Spleen (tissue), 11 donors: Measurements from ENCODE around the gene TNS2. TPM values are rescaled to one million over a fixed set of nuclear protein-coding genes. Genes with fewer than 3 reads are reported as not detected.
"Not testable (repeated sequence)": the region's sequence is repeated elsewhere in the genome, so short reads cannot be mapped to it uniquely, and the experiment has no call there.

ENCODE experiments used
- DNase-seq: peaks from one replicate; pipeline ENCODE4 v3.0.0-alpha.2; 2020
- H3K27ac ChIP-seq, 8 donors: fragments of 200-600 bp; sonication (generic) in 7 of 8; 1 replicate in 4 of 8; 2 replicates in 4 of 8; pipeline versions ENCODE4 v1.5.0 to v1.8.0; 2016 to 2021; ENCODE audit warnings: inconsistent platforms in 4 of 8, mild to moderate bottlenecking in 4 of 8, moderate library complexity in 1 of 8
- H3K27me3 ChIP-seq, 7 donors: fragments of 200-600 bp; sonication (generic) in 6 of 7; replicated peaks in 1 of 7; 1 replicate in 4 of 7; 2 replicates in 3 of 7; pipeline versions ENCODE4 v1.5.0 to v1.8.0; 2016 to 2021; ENCODE audit warnings: inconsistent platforms in 3 of 7, mild to moderate bottlenecking in 1 of 7
- H3K36me3 ChIP-seq, 6 donors: fragments of 200-600 bp; sonication (generic) in 5 of 6; 1 replicate in 4 of 6; 2 replicates in 2 of 6; pipeline versions ENCODE4 v1.5.0 to v1.8.0; 2016 to 2021; ENCODE audit warnings: inconsistent platforms in 2 of 6
- H3K4me1 ChIP-seq, 6 donors: fragments of 200-600 bp; sonication (generic) in 5 of 6; 1 replicate in 3 of 6; 2 replicates in 3 of 6; pipeline versions ENCODE4 v1.5.0 to v1.8.0; 2016 to 2021; ENCODE audit warnings: inconsistent platforms in 3 of 6
- H3K4me3 ChIP-seq, 8 donors: fragments of 200-600 bp; sonication (generic) in 7 of 8; 1 replicate in 4 of 8; 2 replicates in 4 of 8; pipeline versions ENCODE4 v1.5.0 to v1.8.0; 2016 to 2021; ENCODE audit warnings: inconsistent platforms in 4 of 8, mild to moderate bottlenecking in 4 of 8, moderate library complexity in 2 of 8
- H3K9me3 ChIP-seq, 8 donors: fragments of 200-600 bp; sonication (generic) in 7 of 8; 1 replicate in 4 of 8; 2 replicates in 4 of 8; pipeline versions ENCODE4 v1.5.0 to v1.8.0; 2016 to 2021; ENCODE audit warnings: inconsistent platforms in 4 of 8
- CTCF ChIP-seq, 11 experiments: fragments of 200-600 bp in 7 of 11; fragments of 450-650 bp in 4 of 11; sonication (generic) in 4 of 11; IDR thresholded peaks in 8 of 11; conservative IDR thresholded peaks in 3 of 11; 1 replicate in 7 of 11; 2 replicates in 4 of 11; pipeline versions ENCODE4 v1.4.0 to v1.8.0; 2016 to 2021; ENCODE audit warnings: antibody characterized with exemption in 11 of 11, inconsistent platforms in 4 of 11, mild to moderate bottlenecking in 1 of 11
- POLR2A ChIP-seq, 3 donors: fragments of 450-650 bp; IDR thresholded peaks; one replicate each; pipeline ENCODE4 v1.5.1; 2017; ENCODE audit warnings: antibody characterized with exemption in 3 of 3, mild to moderate bottlenecking in 1 of 3
- POLR2AphosphoS5 ChIP-seq, 3 donors: sonication (generic); formaldehyde crosslinking; IDR thresholded peaks; one replicate each; pipeline ENCODE4 v1.5.1; 2017; ENCODE audit warnings: antibody characterized with exemption in 3 of 3
- WGBS, 5 donors: extraction: QIAGEN DNeasy Blood & Tissue Kit in 3 of 5; methylation state at CpG; one replicate each; pipeline versions ENCODE4 v1.1.5 to v1.1.7; 2013 to 2018; 5-methylcytosine and 5-hydroxymethylcytosine counted together
- intact Hi-C: fragments of 100-400 bp; cut with DNase I; formaldehyde crosslinking; loops from one replicate; pipeline ENCODE4 v1.15.0; 2023; ENCODE audit warnings: low total_unique reads
- polyA plus RNA-seq, 3 donors: library from polyadenylated mRNA; stranded (reverse); fragments of 200-250 nt; gene quantifications; one replicate each; pipeline ENCODE4 v1.2.1, GENCODE V29; 2013
- total RNA-seq, 7 donors: library from RNA; depleted of rRNA in 3 of 7; stranded (reverse); fragments of >200 nt in 3 of 7; fragmentation: NEBNext Ultra II Directional in 4 of 7; extraction: Animal tissue kit (Norgen Biotek cat#: 25700) in 4 of 7; gene quantifications; one replicate each; pipeline versions ENCODE4 v1.1.0 to v1.2.1, GENCODE V29; 2016 to 2021
- donor health status: healthy with polysubstance abuse.
- donor health status: DM: no; HTN: no; CAD: no; lungs with moderate emphysema.
- donor health status: DM: no; HTN: no; CAD: no.
- donor health status: Bipolar disorder and iron deficiency.
- donor health status: healthy.
- donor health status: DM: no; HTN: no; CAD: no.
- donor health status: DM: yes; HTN: yes; CAD: no.

The TNS2 gene
- total and polyA plus RNA-seq, 10 donors = 36.6 to 301 (median 162) TPM

- peaks cover 20 to 68% (median 40%) of the 10 kb centered on the region in 6 donors for H3K4me1 ChIP-seq
- no peaks in the 10 kb centered on the region for H3K27me3 ChIP-seq
- H3K27ac ChIP-seq = no peak overlapping the region
- peaks cover 0 to 88% (median 42%) of the 10 kb centered on the region in 6 donors for H3K36me3 ChIP-seq
- intact Hi-C loops = no loop called here
- no peak overlapping the region for H3K4me3 ChIP-seq
- no peak for DNase-seq
- 70 to 82% (median 78%) methylated on average over 2 of the region's 2 CpGs for WGBS, 5 donors
- no peaks in the 10 kb centered on the region for H3K9me3 ChIP-seq
- TF ChIP-seq POLR2A (IDR thresholded peaks at IDR 0.05) (no peak), POLR2AphosphoS5 (IDR thresholded peaks at IDR 0.05) (no peak), CTCF (IDR thresholded peaks at IDR 0.05 in 8 of 11, conservative IDR thresholded peaks at IDR 0.05 in 3 of 11) (no peak)
These were observed 35.2 kb upstream of the TNS2 start for GRCh38 chr12:53014709-53015108.

- Histone ChIP-seq H3K27ac (no peak overlapping the region), H3K4me1 (no peaks in the 10 kb centered on the region), H3K4me3 (no peak overlapping the region), H3K27me3 (no peaks in the 10 kb centered on the region), H3K9me3 (no peaks in the 10 kb centered on the region), H3K36me3 (peaks cover 12 to 100% (median 96%) of the 10 kb centered on the region in 6 donors)
- 85 to 91% (median 89%) methylated on average over 3 of the region's 3 CpGs for WGBS, 5 donors
- DNase-seq = no peak
- TF ChIP-seq POLR2A (IDR thresholded peaks at IDR 0.05) = no peak
- TF ChIP-seq POLR2AphosphoS5 (IDR thresholded peaks at IDR 0.05) = no peak
- no peak for TF ChIP-seq CTCF (IDR thresholded peaks at IDR 0.05 in 8 of 11, conservative IDR thresholded peaks at IDR 0.05 in 3 of 11)
- intact Hi-C loops = no loop called here
These were observed 24.6 kb upstream of the TNS2 start for GRCh38 chr12:53025250-53025649.

GRCh38 chr12:53027014-53027413, 22.9 kb upstream of the TNS2 start:
- not testable (repeated sequence) for H3K27me3 ChIP-seq

GRCh38 chr12:53031616-53032015, 18.2 kb upstream of the TNS2 start:
- Histone ChIP-seq H3K27me3 (no peaks in the 10 kb centered on the region), H3K36me3 (peaks cover 14 to 100% (median 95%) of the 10 kb centered on the region in 6 donors), H3K4me3 (no peak overlapping the region), H3K4me1 (peaks cover 0 to 15% (median 4%) of the 10 kb centered on the region in 6 donors), H3K27ac (no peak overlapping the region), H3K9me3 (no peaks in the 10 kb centered on the region)
- TF ChIP-seq CTCF (IDR thresholded peaks at IDR 0.05 in 8 of 11, conservative IDR thresholded peaks at IDR 0.05 in 3 of 11) (no peak), POLR2AphosphoS5 (IDR thresholded peaks at IDR 0.05) (no peak), POLR2A (IDR thresholded peaks at IDR 0.05) (no peak)
- no peak for DNase-seq
- 94 to 98% (median 96%) methylated on average over 3 of the region's 3 CpGs for WGBS, 5 donors
- intact Hi-C loops = no loop called here

More at GRCh38 chr12:53027014-53027413, 22.9 kb upstream of the TNS2 start:
- H3K36me3 ChIP-seq = peaks cover 9 to 100% (median 96%) of the 10 kb centered on the region in 6 donors
- H3K27ac ChIP-seq, DNase-seq, intact Hi-C loops, H3K4me3 ChIP-seq, H3K4me1 ChIP-seq, H3K9me3 ChIP-seq: not testable (repeated sequence)
- 82 to 91% (median 89%) methylated on average over 6 to 13 of the region's 13 CpGs for WGBS, 5 donors

- H3K27me3 ChIP-seq, H3K9me3 ChIP-seq, H3K4me3 ChIP-seq, intact Hi-C loops, DNase-seq: not testable (repeated sequence)
- H3K4me1 ChIP-seq = peaks cover 9 to 30% (median 15%) of the 10 kb centered on the region in 6 donors
- 60 to 91% (median 66%) methylated on average over 10 of the region's 10 CpGs for WGBS, 5 donors
- peak in 1 of 3 donors; percentile 28 for TF ChIP-seq POLR2AphosphoS5 (IDR thresholded peaks at IDR 0.05)
- peak overlapping the region in 6 of 8 donors; percentile 15 to 50 (median 32) for H3K27ac ChIP-seq
- peaks cover 10 to 100% (median 95%) of the 10 kb centered on the region in 6 donors for H3K36me3 ChIP-seq
These were observed 16.0 kb upstream of the TNS2 start for GRCh38 chr12:53033832-53034231.
